HS-5 (cell line): ENCODE measurements around the gene PDCD10.

Source experiments
- DNase-seq: peaks from one replicate; pipeline ENCODE4 v3.0.0-alpha.2; 2012; ENCODE audit warnings: low read depth

Gene PDCD10

GRCh38 chr3:167735233-167736138, 794 bp upstream of the PDCD10 start, which contains the start of gene SERPINI1:
Gene SERPINI1, plus strand, starts transcription at chr3:167735721. Its CDS starts 53,408 bp downstream, at chr3:167789129.
- peak; percentile 77 for DNase-seq

GRCh38 chr3:167733961-167734497, 663 bp downstream of the PDCD10 start:
- peak; percentile 25 for DNase-seq

- no peak for DNase-seq
Measured at GRCh38 chr3:167732313-167733065, 2.2 kb downstream of the PDCD10 start.

- no peak for DNase-seq
Measured at GRCh38 chr3:167731393-167731792, 3.3 kb downstream of the PDCD10 start.

GRCh38 chr3:167729591-167729990, 5.1 kb downstream of the PDCD10 start:
- DNase-seq, result no peak

- DNase-seq, result no peak
Measured at GRCh38 chr3:167728632-167729323, 5.9 kb downstream of the PDCD10 start.

- DNase-seq, result peak; percentile 51
Measured at GRCh38 chr3:167728176-167728575, 6.5 kb downstream of the PDCD10 start.

GRCh38 chr3:167723872-167724271, 10.8 kb downstream of the PDCD10 start:
- no peak for DNase-seq

GRCh38 chr3:167723025-167723512, 11.6 kb downstream of the PDCD10 start:
- DNase-seq, result no peak

- DNase-seq, result no peak
Measured at GRCh38 chr3:167718582-167718981, 16.1 kb downstream of the PDCD10 start.

GRCh38 chr3:167716920-167717319, 17.8 kb downstream of the PDCD10 start:
- DNase-seq, result no peak

GRCh38 chr3:167714871-167715270, 19.8 kb downstream of the PDCD10 start:
- no peak for DNase-seq

- DNase-seq, result no peak
Measured at GRCh38 chr3:167712445-167712844, 22.2 kb downstream of the PDCD10 start.

GRCh38 chr3:167711439-167711838, 23.3 kb downstream of the PDCD10 start:
- no peak for DNase-seq

GRCh38 chr3:167710552-167710951, 24.1 kb downstream of the PDCD10 start:
- no peak for DNase-seq

GRCh38 chr3:167709690-167710089, 25.0 kb downstream of the PDCD10 start:
- no peak for DNase-seq

GRCh38 chr3:167705840-167706239, 28.9 kb downstream of the PDCD10 start:
- no peak for DNase-seq

- DNase-seq, result no peak
Measured at GRCh38 chr3:167700926-167701325, 33.8 kb downstream of the PDCD10 start.

GRCh38 chr3:167700046-167700445, 34.6 kb downstream of the PDCD10 start:
- no peak for DNase-seq

GRCh38 chr3:167694121-167694520, 40.6 kb downstream of the PDCD10 start:
- DNase-seq, result no peak

GRCh38 chr3:167691366-167691765, 43.3 kb downstream of the PDCD10 start:
- no peak for DNase-seq
